HepG2 (cell line): ENCODE data around the gene EBF4. TPM values are rescaled to one million over a fixed set of nuclear protein-coding genes. Genes with fewer than 3 reads are reported as not detected.

Experiments
- ATF1 ChIP-seq: IDR thresholded peaks from 2 replicates; pipeline ENCODE4 v1.6.1; 2016; ENCODE audit warnings: mild to moderate bottlenecking, control low read depth
- CEBPB ChIP-seq: IDR thresholded peaks from 2 replicates; pipeline ENCODE4 v1.6.1; 2011; ENCODE audit warnings: low read depth, low read length, improper control_type of control experiment, borderline replicate concordance
- CHD2 ChIP-seq: IDR thresholded peaks from 2 replicates; pipeline ENCODE4 v1.6.1; 2011; ENCODE audit warnings: low read depth, low read length, improper control_type of control experiment
- CREB1 ChIP-seq, 2 experiments: fragments of 450-650 bp in 1 of 2; IDR thresholded peaks; 2 replicates each; pipeline ENCODE4 v1.6.1; 2016 to 2017; ENCODE audit warnings: control low read depth in 1 of 2, mild to moderate bottlenecking in 1 of 2, missing compliant biosample characterization in 1 of 2, missing genetic modification characterization in 1 of 2
- ETV6 ChIP-seq: sonication (generic); formaldehyde crosslinking; conservative IDR thresholded peaks from 2 replicates; pipeline ENCODE4 v1.4.0; 2020; ENCODE audit warnings: missing genetic modification reagents
- KAT2B ChIP-seq: fragments of 150-350 bp; IDR thresholded peaks from 2 replicates; pipeline ENCODE4 v1.6.1; 2014; ENCODE audit warnings: low read depth, low read length, borderline replicate concordance
- MEF2D ChIP-seq: sonication (generic); formaldehyde crosslinking; IDR thresholded peaks from 2 replicates; pipeline ENCODE4 v1.5.1; 2020; ENCODE audit warnings: mild to moderate bottlenecking, missing genetic modification reagents
- NCOA5 ChIP-seq: sonication (generic); formaldehyde crosslinking; IDR thresholded peaks from 2 replicates; pipeline ENCODE4 v1.4.0; 2020; ENCODE audit warnings: missing genetic modification reagents
- NCOR1 ChIP-seq: fragments of 200-600 bp; sonication (generic); IDR thresholded peaks from 2 replicates; pipeline ENCODE4 v1.7.0; 2017; ENCODE audit warnings: antibody characterized with exemption, low read length, borderline replicate concordance
- PCBP1 ChIP-seq: fragments of 200-400 bp; formaldehyde crosslinking; IDR thresholded peaks from 2 replicates; pipeline ENCODE4 v1.6.1; 2017; ENCODE audit warnings: mild to moderate bottlenecking, low read depth, low read length, borderline replicate concordance
- RCOR2 ChIP-seq: IDR thresholded peaks from 2 replicates; pipeline ENCODE4 v1.6.1; 2016; ENCODE audit warnings: missing biosample characterization, missing genetic modification reagents
- RFX1 ChIP-seq: fragments of 450-650 bp; IDR thresholded peaks from 2 replicates; pipeline ENCODE4 v1.6.1; 2017
- SP5 ChIP-seq: IDR thresholded peaks from 2 replicates; pipeline ENCODE4 v1.6.1; 2016; ENCODE audit warnings: low read depth, borderline replicate concordance
- TBX3 ChIP-seq: fragments of 450-650 bp; IDR thresholded peaks from 2 replicates; pipeline ENCODE4 v1.6.1; 2017; ENCODE audit warnings: antibody characterized with exemption, mild to moderate bottlenecking, inconsistent platforms, borderline replicate concordance
- TFDP2 ChIP-seq: sonication (generic); formaldehyde crosslinking; IDR thresholded peaks from 2 replicates; pipeline ENCODE4 v1.4.0; 2020; ENCODE audit warnings: missing genetic modification reagents
- TOPORS ChIP-seq: sonication (generic); formaldehyde crosslinking; IDR thresholded peaks from 2 replicates; pipeline ENCODE4 v1.8.0; 2023; ENCODE audit warnings: mild to moderate bottlenecking, missing genetic modification reagents
- U2AF1 ChIP-seq: fragments of 200-400 bp; formaldehyde crosslinking; optimal IDR thresholded peaks from 2 replicates; pipeline ENCODE3; 2017; ENCODE audit warnings: mild to moderate bottlenecking, low read depth, low read length
- U2AF2 ChIP-seq: fragments of 200-400 bp; formaldehyde crosslinking; IDR thresholded peaks from 2 replicates; pipeline ENCODE4 v1.6.1; 2017; ENCODE audit warnings: low read depth, mild to moderate bottlenecking, low read length
- ZEB1 ChIP-seq: IDR thresholded peaks from 2 replicates; pipeline ENCODE4 v1.6.1; 2012; ENCODE audit warnings: mild to moderate bottlenecking, low read depth, inconsistent platforms; ENCODE audit not compliant: insufficient replicate concordance
- ZMAT5 ChIP-seq: sonication (generic); formaldehyde crosslinking; IDR thresholded peaks from 2 replicates; pipeline ENCODE4 v1.5.0; 2020; ENCODE audit warnings: mild to moderate bottlenecking, low read depth, missing genetic modification reagents, borderline replicate concordance
- ZNF124 ChIP-seq: sonication (generic); formaldehyde crosslinking; IDR thresholded peaks from 2 replicates; pipeline ENCODE4 v1.4.0; 2020; ENCODE audit warnings: missing genetic modification reagents
- ZNF451 ChIP-seq: sonication (generic); formaldehyde crosslinking; IDR thresholded peaks from 2 replicates; pipeline ENCODE4 v1.5.0; 2020; ENCODE audit warnings: mild to moderate bottlenecking, missing genetic modification reagents
- ZNF550 ChIP-seq: sonication (generic); formaldehyde crosslinking; IDR thresholded peaks from 2 replicates; pipeline ENCODE4 v1.4.0; 2020; ENCODE audit warnings: mild to moderate bottlenecking, missing genetic modification reagents, borderline replicate concordance
- ZNF724P ChIP-seq: sonication (generic); formaldehyde crosslinking; IDR thresholded peaks from 2 replicates; pipeline ENCODE4 v1.8.0; 2022; ENCODE audit warnings: missing genetic modification reagents, borderline replicate concordance
- ZNF792 ChIP-seq: IDR thresholded peaks from 2 replicates; pipeline ENCODE4 v1.6.1; 2016
- ZSCAN31 ChIP-seq: sonication (generic); formaldehyde crosslinking; IDR thresholded peaks from 2 replicates; pipeline ENCODE4 v1.5.0; 2020; ENCODE audit warnings: low read depth, mild to moderate bottlenecking, missing genetic modification reagents
- polyA plus RNA-seq, 8 experiments: library from polyadenylated mRNA; depleted of rRNA in 3 of 8; stranded (reverse) in 7 of 8; unstranded in 1 of 8; fragments of >200 nt; fragmentation: Illumina TruSeq in 4 of 8; extraction: Trizol in 4 of 8; gene quantifications; 2 replicates each; pipeline versions ENCODE4 v1.2.1 to v1.2.3, GENCODE V29; 2011 to 2016; ENCODE audit warnings: low read depth in 4 of 8, missing spikeins in 1 of 8, mixed read lengths in 1 of 8; ENCODE audit not compliant: insufficient read depth in 1 of 8
- total RNA-seq, 5 experiments: library from RNA; depleted of rRNA; stranded (reverse); fragments of >200 nt; fragmentation: Illumina TruSeq; extraction: Trizol; gene quantifications; 2 replicates each; pipeline ENCODE4 v1.2.3, GENCODE V29; 2016; ENCODE audit warnings: low read depth in 1 of 5
- TF ChIP-seq, protein P1 (sequence below): sonication (generic); formaldehyde crosslinking; IDR thresholded peaks from 2 replicates; pipeline ENCODE4 v1.5.0; 2020; ENCODE audit warnings: missing genetic modification reagents, mild to moderate bottlenecking, borderline replicate concordance
- TF ChIP-seq, protein P2 (sequence below): sonication (generic); formaldehyde crosslinking; IDR thresholded peaks from 2 replicates; pipeline ENCODE4 v1.5.1; 2020; ENCODE audit warnings: mild to moderate bottlenecking, missing genetic modification reagents, moderate library complexity

Gene EBF4
- total and polyA plus RNA-seq, 2 of the 13 experiments (the other 11 are each of a cell fraction or from before 2014, with no cell fraction given), result 0.84 to 2.2 TPM

DNA sequence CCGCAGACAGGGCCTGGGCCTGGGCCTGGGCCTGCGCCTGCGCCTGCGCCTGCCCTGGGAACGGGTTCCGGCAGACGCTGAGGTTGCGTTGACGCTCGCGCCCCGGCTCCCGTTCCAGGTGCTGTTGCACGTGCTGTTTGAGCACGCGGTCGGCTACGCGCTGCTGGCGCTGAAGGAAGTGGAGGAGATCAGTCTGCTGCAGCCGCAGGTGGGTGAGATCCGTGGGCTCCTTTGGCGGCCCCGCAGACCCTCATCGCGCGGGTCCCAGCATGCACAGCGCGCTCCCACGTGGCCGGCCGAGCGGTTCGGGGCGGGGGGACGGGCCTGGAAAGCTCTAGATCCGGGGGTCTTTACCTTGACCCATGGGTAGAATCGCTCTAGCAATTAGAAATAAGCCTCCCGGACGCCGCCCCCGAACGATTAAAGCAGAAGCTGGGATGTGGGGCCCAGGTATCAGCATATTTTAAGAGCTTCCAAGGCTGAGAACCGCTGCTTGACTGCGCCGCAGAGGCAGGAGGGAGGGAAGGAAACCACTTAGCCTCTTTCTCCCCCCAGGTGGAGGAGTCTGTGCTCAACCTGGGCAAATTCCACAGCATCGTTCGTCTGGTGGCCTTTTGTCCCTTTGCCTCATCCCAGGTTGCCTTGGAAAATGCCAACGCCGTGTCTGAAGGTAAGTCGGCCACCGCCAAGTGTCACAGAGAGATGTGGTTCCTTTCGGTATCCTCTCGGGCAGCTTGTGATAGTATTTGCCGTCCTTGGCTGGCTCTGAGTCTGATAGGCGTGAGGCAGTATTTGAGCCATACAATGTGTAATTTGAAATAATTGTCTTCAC lies 39.6 kb upstream of the EBF4 start (continued):
- TF ChIP-seq RCOR2 (CRISPR knock-in tag) (no peak), ZNF792 (CRISPR knock-in tag) (peak; percentile 30; the same call in 1 of the 2 replicates), RFX1 (no peak), ZNF550 (CRISPR knock-in tag) (peak; percentile 39; the same call in 1 of the 2 replicates), MEF2D (CRISPR knock-in tag) (peak; percentile 56; the same call in 1 of the 2 replicates), ATF1 (CRISPR knock-in tag) (no peak), CHD2 (no peak), CEBPB (no peak), CREB1 (IDR thresholded peaks at IDR 0.05) (no peak), CREB1 (CRISPR knock-in tag; IDR thresholded peaks at IDR 0.05) (no peak), PCBP1 (no peak), U2AF2 (no peak; the same call in 1 of the 2 replicates), KAT2B (no peak), TBX3 (no peak), U2AF1 (no peak), ETV6 (CRISPR knock-in tag) (no peak), ZNF451 (CRISPR knock-in tag) (peak; percentile 87; the same call in 1 of the 2 replicates), ZSCAN31 (CRISPR knock-in tag) (peak; percentile 51; the same call in 1 of the 2 replicates), ZMAT5 (CRISPR knock-in tag) (no peak), ZEB1 (no peak), NCOR1 (no peak), ZNF124 (CRISPR knock-in tag) (no peak; the same call in 1 of the 2 replicates), NCOA5 (no peak), SP5 (0 out of 2 replicates have a peak, but pooled peaks have one; percentile 1), ZNF724P (CRISPR knock-in tag) (no peak; the same call in 1 of the 2 replicates), TOPORS (CRISPR knock-in tag) (peak; percentile 94), TFDP2 (CRISPR knock-in tag) (peak; percentile 73; the same call in 1 of the 2 replicates)
- TF ChIP-seq, protein P1, sequence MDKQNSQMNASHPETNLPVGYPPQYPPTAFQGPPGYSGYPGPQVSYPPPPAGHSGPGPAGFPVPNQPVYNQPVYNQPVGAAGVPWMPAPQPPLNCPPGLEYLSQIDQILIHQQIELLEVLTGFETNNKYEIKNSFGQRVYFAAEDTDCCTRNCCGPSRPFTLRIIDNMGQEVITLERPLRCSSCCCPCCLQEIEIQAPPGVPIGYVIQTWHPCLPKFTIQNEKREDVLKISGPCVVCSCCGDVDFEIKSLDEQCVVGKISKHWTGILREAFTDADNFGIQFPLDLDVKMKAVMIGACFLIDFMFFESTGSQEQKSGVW (CRISPR knock-in tag), result 0 out of 2 replicates have a peak, but pooled peaks have one; percentile 96
- TF ChIP-seq, protein P2, sequence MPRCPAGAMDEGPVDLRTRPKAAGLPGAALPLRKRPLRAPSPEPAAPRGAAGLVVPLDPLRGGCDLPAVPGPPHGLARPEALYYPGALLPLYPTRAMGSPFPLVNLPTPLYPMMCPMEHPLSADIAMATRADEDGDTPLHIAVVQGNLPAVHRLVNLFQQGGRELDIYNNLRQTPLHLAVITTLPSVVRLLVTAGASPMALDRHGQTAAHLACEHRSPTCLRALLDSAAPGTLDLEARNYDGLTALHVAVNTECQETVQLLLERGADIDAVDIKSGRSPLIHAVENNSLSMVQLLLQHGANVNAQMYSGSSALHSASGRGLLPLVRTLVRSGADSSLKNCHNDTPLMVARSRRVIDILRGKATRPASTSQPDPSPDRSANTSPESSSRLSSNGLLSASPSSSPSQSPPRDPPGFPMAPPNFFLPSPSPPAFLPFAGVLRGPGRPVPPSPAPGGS (CRISPR knock-in tag), result peak; percentile 95; the same call in 1 of the 2 replicates
